ENCODE results near the gene CNTNAP2. TPM values are rescaled to one million over a fixed set of nuclear protein-coding genes. Genes with fewer than 3 reads are reported as not detected.

CNTNAP2 gene
- total and polyA plus RNA-seq, 8 donors = 0.94 to 42.5 (median 38.6) TPM

DNA sequence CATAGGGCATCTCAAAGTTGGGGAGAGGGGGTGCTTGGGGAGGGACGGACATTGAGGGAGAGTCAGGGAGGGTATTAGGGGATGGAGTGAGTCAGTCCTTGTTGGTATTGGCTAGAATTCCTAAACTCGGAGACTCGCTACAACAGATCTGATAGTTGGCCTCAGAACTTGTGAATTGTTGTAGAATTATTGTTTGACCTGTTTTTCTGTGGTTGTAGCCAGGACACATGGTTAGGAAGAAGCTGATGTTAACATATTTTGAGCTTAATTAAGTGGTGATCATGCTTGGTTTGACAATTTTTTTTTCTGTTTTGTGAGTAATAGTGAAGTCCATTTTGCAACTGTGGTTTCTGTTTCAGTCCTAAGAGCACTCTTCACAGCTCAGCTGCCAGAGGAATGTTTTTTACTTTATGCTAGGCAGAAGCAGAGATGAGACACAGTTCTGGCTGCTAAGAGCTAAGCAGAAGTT is 1283.7 kb downstream of the CNTNAP2 start:
- Histone ChIP-seq H3K9me3 (peaks cover 0 to 15% of the 10 kb centered on the region in 2 donors), H3K4me1 (no peaks in the 10 kb centered on the region), H3K36me3 (no peaks in the 10 kb centered on the region), H3K27me3 (no peaks in the 10 kb centered on the region), H3K27ac (no peak overlapping the region), H3K4me3 (no peak overlapping the region)
- peak in 2 of 4 donors; percentile 24 to 61 for DNase-seq
- TF ChIP-seq, protein P1, sequence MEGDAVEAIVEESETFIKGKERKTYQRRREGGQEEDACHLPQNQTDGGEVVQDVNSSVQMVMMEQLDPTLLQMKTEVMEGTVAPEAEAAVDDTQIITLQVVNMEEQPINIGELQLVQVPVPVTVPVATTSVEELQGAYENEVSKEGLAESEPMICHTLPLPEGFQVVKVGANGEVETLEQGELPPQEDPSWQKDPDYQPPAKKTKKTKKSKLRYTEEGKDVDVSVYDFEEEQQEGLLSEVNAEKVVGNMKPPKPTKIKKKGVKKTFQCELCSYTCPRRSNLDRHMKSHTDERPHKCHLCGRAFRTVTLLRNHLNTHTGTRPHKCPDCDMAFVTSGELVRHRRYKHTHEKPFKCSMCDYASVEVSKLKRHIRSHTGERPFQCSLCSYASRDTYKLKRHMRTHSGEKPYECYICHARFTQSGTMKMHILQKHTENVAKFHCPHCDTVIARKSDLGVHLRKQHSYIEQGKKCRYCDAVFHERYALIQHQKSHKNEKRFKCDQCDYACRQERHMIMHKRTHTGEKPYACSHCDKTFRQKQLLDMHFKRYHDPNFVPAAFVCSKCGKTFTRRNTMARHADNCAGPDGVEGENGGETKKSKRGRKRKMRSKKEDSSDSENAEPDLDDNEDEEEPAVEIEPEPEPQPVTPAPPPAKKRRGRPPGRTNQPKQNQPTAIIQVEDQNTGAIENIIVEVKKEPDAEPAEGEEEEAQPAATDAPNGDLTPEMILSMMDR (IDR thresholded peaks at IDR 0.05) = no peak
- peak; percentile 78 for ATAC-seq
- intact Hi-C loops (cut with DNase I) = no loop called here

DNA sequence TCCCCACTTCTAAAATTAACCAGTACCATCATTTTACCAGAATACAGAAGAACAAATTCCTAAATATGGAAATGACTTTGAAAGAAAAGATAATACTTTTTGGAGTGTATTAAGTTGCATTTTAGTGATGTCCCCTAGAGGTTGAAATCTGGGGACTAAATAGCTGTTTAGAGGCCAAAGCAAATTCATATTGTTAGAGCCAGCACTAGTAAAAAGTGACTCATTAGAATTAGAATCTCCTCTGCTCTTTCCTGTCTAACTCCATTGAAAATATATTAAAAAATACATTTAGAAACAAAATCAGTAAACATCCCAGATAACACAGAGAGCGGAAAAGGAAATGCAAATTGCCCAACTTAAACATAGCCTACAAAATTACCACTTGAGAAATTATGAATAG is 1284.3 kb downstream of the CNTNAP2 start:
- H3K4me3 ChIP-seq = no peak overlapping the region
- H3K27ac ChIP-seq = no peak overlapping the region
- no peaks in the 10 kb centered on the region for H3K4me1 ChIP-seq
- TF ChIP-seq, protein P1 (IDR thresholded peaks at IDR 0.05) = no peak
- ATAC-seq (no peak), DNase-seq (no peak)
- H3K9me3 ChIP-seq = peaks cover 0 to 15% of the 10 kb centered on the region in 2 donors
- intact Hi-C loops (cut with DNase I) = no loop called here
- H3K36me3 ChIP-seq = no peaks in the 10 kb centered on the region
- H3K27me3 ChIP-seq = no peaks in the 10 kb centered on the region

DNA sequence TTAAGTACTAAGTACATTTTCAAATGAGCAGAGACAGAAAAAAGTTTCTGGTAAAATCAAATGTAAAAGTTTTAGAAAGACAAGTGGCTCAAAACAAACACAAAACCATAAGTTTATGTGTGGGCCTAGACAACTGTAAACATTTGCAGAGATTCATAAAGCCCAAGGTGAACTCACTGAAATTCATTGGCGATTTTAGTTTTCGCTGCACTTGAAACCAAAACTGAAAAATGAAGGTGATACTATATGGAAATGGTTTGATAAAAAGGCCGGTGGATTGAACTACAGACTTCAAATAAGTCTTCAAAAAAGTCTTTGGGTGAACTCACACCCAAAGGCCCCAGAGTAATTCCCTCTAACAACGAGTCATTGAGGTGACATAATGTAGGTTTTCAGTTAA is 1289.0 kb downstream of the CNTNAP2 start:
- peaks cover 0 to 20% of the 10 kb centered on the region in 2 donors for H3K9me3 ChIP-seq
- no peak for ATAC-seq
- DNase-seq = no peak
- H3K4me3 ChIP-seq = no peak overlapping the region
- intact Hi-C loops (cut with DNase I) = no loop called here
- TF ChIP-seq, protein P1 (IDR thresholded peaks at IDR 0.05) = no peak
- no peaks in the 10 kb centered on the region for H3K27me3 ChIP-seq
- H3K27ac ChIP-seq = no peak overlapping the region
- H3K4me1 ChIP-seq = peaks cover 0 to 4% of the 10 kb centered on the region in 2 donors
- no peaks in the 10 kb centered on the region for H3K36me3 ChIP-seq

DNA sequence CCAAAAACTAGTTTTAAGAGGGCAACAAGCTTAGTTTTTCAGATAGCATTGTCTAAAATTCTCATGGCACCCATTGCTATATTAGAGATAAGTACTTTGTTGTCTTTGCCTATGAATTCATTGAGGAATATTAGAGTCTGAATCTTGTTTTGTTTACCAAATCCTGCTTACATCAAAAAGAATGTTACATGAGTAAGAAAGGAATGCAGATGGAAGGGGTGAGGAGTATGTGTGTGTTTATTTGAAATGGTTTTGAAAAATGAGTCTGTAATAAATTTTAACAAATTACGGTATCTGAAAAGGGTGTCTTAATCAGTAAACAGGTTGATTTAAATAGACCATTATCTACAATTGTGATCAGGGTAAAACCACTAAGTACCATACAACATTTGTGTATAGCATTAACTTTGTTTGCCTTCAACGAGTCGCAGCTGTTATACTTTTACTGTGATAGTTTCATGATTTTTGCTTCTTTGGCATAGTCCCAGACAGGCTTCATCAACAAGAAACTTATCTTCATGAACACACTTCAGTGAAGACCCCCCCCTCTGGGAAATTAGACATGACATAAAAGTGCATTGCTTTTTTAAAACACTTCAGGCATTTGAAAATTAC is 1290.0 kb downstream of the CNTNAP2 start:
- Histone ChIP-seq H3K36me3 (no peaks in the 10 kb centered on the region), H3K9me3 (peaks cover 0 to 13% of the 10 kb centered on the region in 2 donors), H3K4me3 (no peak overlapping the region), H3K4me1 (peaks cover 0 to 4% of the 10 kb centered on the region in 2 donors), H3K27me3 (no peaks in the 10 kb centered on the region), H3K27ac (no peak overlapping the region)
- TF ChIP-seq, protein P1 (IDR thresholded peaks at IDR 0.05) = no peak
- DNase-seq = peak in 2 of 4 donors; percentile 34 to 41
- ATAC-seq = no peak
- intact Hi-C loops (cut with DNase I) = no loop called here

DNA sequence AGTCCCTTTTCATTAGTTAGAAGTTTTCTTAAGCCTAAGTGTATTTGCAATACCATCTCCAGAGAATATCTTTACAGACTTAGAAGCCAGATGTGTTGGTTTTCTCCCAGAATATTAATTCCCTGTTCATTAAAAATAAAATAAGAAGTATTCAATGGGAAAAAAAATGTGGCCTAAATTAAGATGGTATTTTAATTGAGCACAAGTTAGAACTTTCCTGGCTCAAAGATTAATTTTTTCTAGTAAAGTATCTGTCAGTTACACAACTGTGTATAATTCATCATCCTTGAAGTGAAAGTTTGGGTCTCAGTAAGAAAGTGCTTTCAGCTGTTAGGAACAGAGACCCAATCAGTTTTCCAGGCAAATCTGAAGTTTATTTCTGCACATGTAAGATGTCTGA is 1294.5 kb downstream of the CNTNAP2 start:
- TF ChIP-seq, protein P1 (IDR thresholded peaks at IDR 0.05) = no peak
- Histone ChIP-seq H3K27ac (no peak overlapping the region), H3K4me3 (no peak overlapping the region), H3K27me3 (no peaks in the 10 kb centered on the region), H3K4me1 (peaks cover 0 to 4% of the 10 kb centered on the region in 2 donors), H3K9me3 (peaks cover 0 to 5% of the 10 kb centered on the region in 2 donors), H3K36me3 (no peaks in the 10 kb centered on the region)
- intact Hi-C loops (cut with DNase I) = no loop called here
- DNase-seq (no peak), ATAC-seq (no peak)

Data from left lung (tissue), 10 donors.